Measurements from ENCODE around the gene CLEC1B. TPM values are rescaled to one million over a fixed set of nuclear protein-coding genes. Genes with fewer than 3 reads are reported as not detected.

CLEC1B gene
- total and polyA plus RNA-seq, 3 donors from 2014 or later, result 0.63 to 1.7 (median 1.2) TPM

GRCh38 chr12:9971181-9971580 lies 27.7 kb downstream of the CLEC1B start, which contains the start of gene CLEC12A:
Gene CLEC12A (plus strand): TSS chr12:9971409. CDS start chr12:9971597, 188 bp downstream.
- 78 to 80% methylated on average over 1 of the region's 1 CpG for WGBS, 2 donors
- DNase-seq, result no peak
- TF ChIP-seq POLR2A (IDR thresholded peaks at IDR 0.05) (no peak), CTCF (IDR thresholded peaks at IDR 0.05) (no peak)
- Histone ChIP-seq H3K27me3 (no peaks in the 10 kb centered on the region), H3K4me3 (no peak within 1 kb of the TSS), H3K27ac (no peak within 1 kb of the TSS), H3K4me1 (no peaks in the 10 kb centered on the region), H3K36me3 (ENCODE audit: low read depth, missing control alignments) (no peaks in the 10 kb centered on the region), H3K9me3 (no peaks in the 10 kb centered on the region)
- intact Hi-C loops (cut with DNase I; ENCODE audit: low total_unique reads), result no loop called here

- H3K4me1 ChIP-seq, result no peaks in the 10 kb centered on the region
- TF ChIP-seq POLR2A (IDR thresholded peaks at IDR 0.05), result no peak
- TF ChIP-seq CTCF (IDR thresholded peaks at IDR 0.05), result no peak
- intact Hi-C loops (cut with DNase I; ENCODE audit: low total_unique reads), result no loop called here
- H3K27me3 ChIP-seq, result no peaks in the 10 kb centered on the region
- no peak overlapping the region for H3K27ac ChIP-seq
- 90 to 92% methylated on average over 2 of the region's 2 CpGs for WGBS, 2 donors
- H3K9me3 ChIP-seq, result no peaks in the 10 kb centered on the region
- no peak for DNase-seq
- H3K36me3 ChIP-seq (ENCODE audit: low read depth, missing control alignments), result no peaks in the 10 kb centered on the region
- H3K4me3 ChIP-seq, result no peak overlapping the region
Observed at GRCh38 chr12:9969673-9970072, 29.2 kb downstream of the CLEC1B start.

GRCh38 chr12:9961901-9962300 lies 37.0 kb downstream of the CLEC1B start:
- no peaks in the 10 kb centered on the region for H3K4me1 ChIP-seq
- H3K27me3 ChIP-seq, result no peaks in the 10 kb centered on the region
- 89 to 90% methylated on average over 3 of the region's 3 CpGs for WGBS, 2 donors
- TF ChIP-seq CTCF (IDR thresholded peaks at IDR 0.05) (no peak), POLR2A (IDR thresholded peaks at IDR 0.05) (no peak)
- H3K4me3 ChIP-seq, result no peak overlapping the region
- no peaks in the 10 kb centered on the region for H3K9me3 ChIP-seq
- no peak for DNase-seq
- H3K27ac ChIP-seq, result no peak overlapping the region
- intact Hi-C loops (cut with DNase I; ENCODE audit: low total_unique reads), result no loop called here
- H3K36me3 ChIP-seq (ENCODE audit: low read depth, missing control alignments), result no peaks in the 10 kb centered on the region

GRCh38 chr12:9961106-9961505 lies 37.8 kb downstream of the CLEC1B start:
- no peak for TF ChIP-seq POLR2A (IDR thresholded peaks at IDR 0.05)
- no peak for TF ChIP-seq CTCF (IDR thresholded peaks at IDR 0.05)
- no peak overlapping the region for H3K27ac ChIP-seq
- intact Hi-C loops (cut with DNase I; ENCODE audit: low total_unique reads), result no loop called here
- H3K27me3 ChIP-seq, result no peaks in the 10 kb centered on the region
- H3K4me1 ChIP-seq, result no peaks in the 10 kb centered on the region
- H3K9me3 ChIP-seq, result no peaks in the 10 kb centered on the region
- no peaks in the 10 kb centered on the region for H3K36me3 ChIP-seq (ENCODE audit: low read depth, missing control alignments)
- no peak for DNase-seq
- WGBS, 2 donors, result 95 to 98% methylated on average over 3 of the region's 3 CpGs
- H3K4me3 ChIP-seq, result no peak overlapping the region

GRCh38 chr12:9960590-9960989 lies 38.3 kb downstream of the CLEC1B start:
- no peak overlapping the region for H3K27ac ChIP-seq
- H3K4me1 ChIP-seq, result no peaks in the 10 kb centered on the region
- TF ChIP-seq CTCF (IDR thresholded peaks at IDR 0.05), result no peak
- H3K36me3 ChIP-seq (ENCODE audit: low read depth, missing control alignments), result no peaks in the 10 kb centered on the region
- H3K27me3 ChIP-seq, result no peaks in the 10 kb centered on the region
- no peaks in the 10 kb centered on the region for H3K9me3 ChIP-seq
- 81 to 89% methylated on average over 5 of the region's 5 CpGs for WGBS, 2 donors
- no peak for DNase-seq
- intact Hi-C loops (cut with DNase I; ENCODE audit: low total_unique reads), result no loop called here
- no peak overlapping the region for H3K4me3 ChIP-seq
